Tibial artery (tissue), 4 donors: ENCODE results near the gene ZFYVE21.

Experiments
- DNase-seq, 2 donors: peaks; one replicate each; pipeline ENCODE4 v3.0.0-alpha.2; 2019
- H3K27ac ChIP-seq, 2 donors: fragments of 200-600 bp; sonication (generic) in 1 of 2; 1 replicate in 1 of 2; 2 replicates in 1 of 2; pipeline ENCODE4 v1.5.1; 2018 to 2019; ENCODE audit warnings: mild to moderate bottlenecking in 1 of 2
- H3K27me3 ChIP-seq, 2 donors: fragments of 200-600 bp; sonication (generic) in 1 of 2; one replicate each; pipeline versions ENCODE4 v1.5.1 to v1.6.0; 2016 to 2019
- H3K36me3 ChIP-seq, 3 donors: fragments of 200-600 bp; sonication (generic) in 2 of 3; one replicate each; pipeline ENCODE4 v1.5.1; 2016 to 2019; ENCODE audit warnings: mild to moderate bottlenecking in 2 of 3
- H3K4me1 ChIP-seq, 4 donors: fragments of 200-600 bp; sonication (generic) in 2 of 4; 1 replicate in 3 of 4; 2 replicates in 1 of 4; pipeline ENCODE4 v1.5.1; 2016 to 2019
- H3K4me3 ChIP-seq, 2 donors: fragments of 200-600 bp; sonication (generic) in 1 of 2; 1 replicate in 1 of 2; 2 replicates in 1 of 2; pipeline ENCODE4 v1.5.1; 2018 to 2019; ENCODE audit warnings: mild to moderate bottlenecking in 2 of 2
- H3K9me3 ChIP-seq, 3 donors: fragments of 200-600 bp; sonication (generic) in 1 of 3; one replicate each; pipeline ENCODE4 v1.5.1; 2016 to 2019
- CTCF ChIP-seq, 2 experiments: fragments of 200-600 bp in 1 of 2; fragments of 450-650 bp in 1 of 2; IDR thresholded peaks; one replicate each; pipeline ENCODE4 v1.5.1; 2017 to 2019; ENCODE audit warnings: antibody characterized with exemption in 2 of 2, mild to moderate bottlenecking in 1 of 2, moderate library complexity in 1 of 2
- intact Hi-C: fragments of 100-400 bp; cut with DNase I; formaldehyde crosslinking; loops from one replicate; pipeline ENCODE4 v1.15.0; 2023; ENCODE audit warnings: low total_unique reads

ZFYVE21 gene

GRCh38 chr14:103675957-103676356 lies 39.7 kb upstream of the ZFYVE21 start:
- peaks cover 85 to 100% (median 98%) of the 10 kb centered on the region in 3 donors for H3K36me3 ChIP-seq
- H3K27me3 ChIP-seq: no peaks in the 10 kb centered on the region
- H3K4me1 ChIP-seq: peaks cover 0 to 18% (median 10%) of the 10 kb centered on the region in 4 donors
- H3K27ac ChIP-seq: no peak overlapping the region
- no peaks in the 10 kb centered on the region for H3K9me3 ChIP-seq
- no peak for TF ChIP-seq CTCF (IDR thresholded peaks at IDR 0.05)
- DNase-seq: no peak
- H3K4me3 ChIP-seq: no peak overlapping the region
- intact Hi-C loops: no loop called here

GRCh38 chr14:103676881-103677675 lies 38.5 kb upstream of the ZFYVE21 start:
- H3K27me3 ChIP-seq: no peaks in the 10 kb centered on the region
- no peak overlapping the region for H3K4me3 ChIP-seq
- intact Hi-C loops: no loop called here
- peaks cover 84 to 100% (median 99%) of the 10 kb centered on the region in 3 donors for H3K36me3 ChIP-seq
- no peaks in the 10 kb centered on the region for H3K9me3 ChIP-seq
- H3K27ac ChIP-seq: no peak overlapping the region
- peaks cover 0 to 18% (median 10%) of the 10 kb centered on the region in 4 donors for H3K4me1 ChIP-seq
- DNase-seq: no peak
- TF ChIP-seq CTCF (IDR thresholded peaks at IDR 0.05): no peak

- Histone ChIP-seq H3K27ac (peak overlapping the region; percentile 26 to 59), H3K36me3 (peaks cover 83 to 100% (median 97%) of the 10 kb centered on the region in 3 donors), H3K4me1 (peaks cover 0 to 18% (median 10%) of the 10 kb centered on the region in 4 donors), H3K9me3 (no peaks in the 10 kb centered on the region), H3K4me3 (no peak overlapping the region), H3K27me3 (no peaks in the 10 kb centered on the region)
- peak; percentile 10 to 17 for TF ChIP-seq CTCF (IDR thresholded peaks at IDR 0.05)
- intact Hi-C loops: no loop called here
- DNase-seq: peak in 1 of 2 donors; percentile 47
Observed at GRCh38 chr14:103679351-103679750, 36.3 kb upstream of the ZFYVE21 start.

- Histone ChIP-seq H3K27me3 (no peaks in the 10 kb centered on the region), H3K36me3 (peaks cover 83 to 100% (median 97%) of the 10 kb centered on the region in 3 donors), H3K4me1 (peaks cover 0 to 18% (median 10%) of the 10 kb centered on the region in 4 donors), H3K4me3 (no peak overlapping the region), H3K27ac (peak overlapping the region; percentile 26 to 59), H3K9me3 (no peaks in the 10 kb centered on the region)
- no peak for TF ChIP-seq CTCF (IDR thresholded peaks at IDR 0.05)
- no peak for DNase-seq
- intact Hi-C loops: no loop called here
Observed at GRCh38 chr14:103680491-103681231, 34.9 kb upstream of the ZFYVE21 start.

- no peak for TF ChIP-seq CTCF (IDR thresholded peaks at IDR 0.05)
- no peak overlapping the region for H3K27ac ChIP-seq
- no peak overlapping the region for H3K4me3 ChIP-seq
- H3K27me3 ChIP-seq: no peaks in the 10 kb centered on the region
- H3K4me1 ChIP-seq: peaks cover 0 to 36% (median 14%) of the 10 kb centered on the region in 4 donors
- intact Hi-C loops: no loop called here
- H3K9me3 ChIP-seq: no peaks in the 10 kb centered on the region
- no peak for DNase-seq
- H3K36me3 ChIP-seq: peaks cover 70 to 96% (median 93%) of the 10 kb centered on the region in 3 donors
Observed at GRCh38 chr14:103683139-103683538, 32.5 kb upstream of the ZFYVE21 start.
